PC-3 (cell line): ENCODE measurements around the gene POLR2E. TPM values are rescaled to one million over a fixed set of nuclear protein-coding genes. Genes with fewer than 3 reads are reported as not detected.

Experiments
- ATAC-seq: fragments of 200-7000 bp; cut with Tn5 transposase; 2 replicates; pipeline ENCODE4 v1.9.1; 2020; ENCODE audit warnings: mild to moderate bottlenecking, moderate library complexity
- BruUV-seq: library from RNA; stranded (reverse); fragments of 400-500 nt; replicated peaks from 2 replicates; lab custom pipeline; 2021; lab: Mats Ljungman, UMichigan
- CTCF ChIA-PET: fragments of 300-600 bp; sonication (Branson Sonifier 250); formaldehyde crosslinking; loops from one replicate; lab custom pipeline; 2022; ENCODE audit warnings: antibody characterized with exemption; lab: Charles Lee
- POLR2A ChIA-PET: fragments of 300-600 bp; sonication (Branson Sonifier 250); formaldehyde crosslinking; loops from one replicate; lab custom pipeline; 2022; ENCODE audit warnings: antibody characterized with exemption; ENCODE audit not compliant: unreplicated experiment; lab: Charles Lee
- DNase-seq: peaks from one replicate; pipeline ENCODE4 v3.0.0-alpha.2; 2015
- H2AFZ ChIP-seq: fragments of 300-600 bp; sonication (generic); 2 replicates; pipeline ENCODE4 v1.6.0; 2016; ENCODE audit warnings: antibody characterized with exemption, low read length
- H3F3A ChIP-seq: fragments of 300-600 bp; sonication (generic); one replicate; pipeline ENCODE4 v1.6.0; 2017; ENCODE audit warnings: antibody characterized with exemption, low read length, control low read depth, mild to moderate bottlenecking; ENCODE audit not compliant: unreplicated experiment
- H3K27ac ChIP-seq: fragments of 300-600 bp; sonication (generic); 2 replicates; pipeline ENCODE4 v1.5.1; 2016; ENCODE audit warnings: mild to moderate bottlenecking, low read length
- H3K27me3 ChIP-seq: fragments of 300-600 bp; sonication (generic); 2 replicates; pipeline ENCODE4 v1.6.1; 2016; ENCODE audit warnings: low read length, mixed read lengths
- H3K36me3 ChIP-seq: fragments of 300-600 bp; sonication (generic); 2 replicates; pipeline ENCODE4 v1.6.1; 2016; ENCODE audit warnings: low read depth, mixed run types, low read length, mixed read lengths
- H3K4me1 ChIP-seq: fragments of 300-600 bp; sonication (generic); 2 replicates; pipeline ENCODE4 v1.5.1; 2016; ENCODE audit warnings: low read length; ENCODE audit not compliant: insufficient read depth
- H3K4me2 ChIP-seq: fragments of 300-600 bp; sonication (generic); 2 replicates; pipeline ENCODE4 v1.6.0; 2016; ENCODE audit warnings: low read length
- H3K4me3 ChIP-seq: fragments of 300-600 bp; sonication (generic); 2 replicates; pipeline ENCODE4 v1.5.1; 2016; ENCODE audit warnings: mild to moderate bottlenecking, low read length, mixed read lengths
- H3K79me2 ChIP-seq: fragments of 300-600 bp; sonication (generic); 2 replicates; pipeline ENCODE4 v1.6.1; 2017; ENCODE audit warnings: low read length, mixed read lengths
- H3K9ac ChIP-seq: fragments of 300-600 bp; sonication (generic); 2 replicates; pipeline ENCODE4 v1.6.0; 2016; ENCODE audit warnings: mild to moderate bottlenecking, low read length
- H3K9me2 ChIP-seq: fragments of 300-600 bp; sonication (generic); replicated peaks from 2 replicates; pipeline ENCODE4 v1.6.1; 2016; ENCODE audit warnings: mixed run types, low read length, mixed read lengths
- H3K9me3 ChIP-seq: fragments of 300-600 bp; sonication (generic); 2 replicates; pipeline ENCODE4 v1.6.1; 2016; ENCODE audit warnings: low read length, mixed read lengths
- H4K20me1 ChIP-seq: fragments of 300-600 bp; sonication (generic); 2 replicates; pipeline ENCODE4 v1.6.1; 2016; ENCODE audit warnings: low read length, mixed read lengths
- CTCF ChIP-seq: fragments of 300-600 bp; sonication (generic); conservative IDR thresholded peaks from 2 replicates; pipeline ENCODE4 v1.5.1; 2017; ENCODE audit warnings: antibody characterized with exemption, low read depth, mild to moderate bottlenecking, low read length
- EZH2 ChIP-seq: fragments of 300-600 bp; sonication (generic); IDR thresholded peaks from one replicate; pipeline ENCODE4 v1.6.1; 2017; ENCODE audit warnings: antibody characterized with exemption, mild to moderate bottlenecking, low read length; ENCODE audit not compliant: unreplicated experiment
- EZH2phosphoT487 ChIP-seq: fragments of 300-600 bp; sonication (generic); IDR thresholded peaks from 2 replicates; pipeline ENCODE4 v1.6.1; 2018; ENCODE audit warnings: mild to moderate bottlenecking, antibody characterized with exemption, low read length, borderline replicate concordance
- intact Hi-C: fragments of 100-400 bp; cut with micrococcal nuclease; formaldehyde crosslinking; loops from 2 replicates; pipeline ENCODE4 v1.9.0; 2023
- total RNA-seq: library from RNA; depleted of rRNA; stranded (reverse); fragments of >200 nt; gene quantifications from 2 replicates; pipeline ENCODE4 v1.2.3, GENCODE V29; 2014

The POLR2E gene
- total RNA-seq, 1 experiment from 2014 or later = 375 TPM

GRCh38 chr19:1081301-1082164 is 13.6 kb downstream of the POLR2E start:
- no peaks in the 10 kb centered on the region for H3K27me3 ChIP-seq
- no peak for DNase-seq
- H2AFZ ChIP-seq = no peak overlapping the region
- ChIA-PET POLR2A (no interaction called here), CTCF (no interaction called here)
- no peak for ATAC-seq
- H3F3A ChIP-seq = no peaks in the 10 kb centered on the region
- no peaks in the 10 kb centered on the region for H3K79me2 ChIP-seq
- H3K9me2 ChIP-seq = no peaks in the 10 kb centered on the region
- intact Hi-C loops = no loop called here
- no peak for TF ChIP-seq EZH2phosphoT487
- no peak for TF ChIP-seq CTCF
- TF ChIP-seq EZH2 = no peak
- H3K27ac ChIP-seq = no peak overlapping the region
- H3K4me1 ChIP-seq = no peaks in the 10 kb centered on the region; the same call in 1 of the 2 replicates
- BruUV-seq = no TSS peak
- H4K20me1 ChIP-seq = no peaks in the 10 kb centered on the region
- H3K9ac ChIP-seq = no peak overlapping the region
- H3K4me3 ChIP-seq = no peak overlapping the region
- no peaks in the 10 kb centered on the region for H3K36me3 ChIP-seq
- no peak overlapping the region for H3K4me2 ChIP-seq
- no peaks in the 10 kb centered on the region for H3K9me3 ChIP-seq

DNA sequence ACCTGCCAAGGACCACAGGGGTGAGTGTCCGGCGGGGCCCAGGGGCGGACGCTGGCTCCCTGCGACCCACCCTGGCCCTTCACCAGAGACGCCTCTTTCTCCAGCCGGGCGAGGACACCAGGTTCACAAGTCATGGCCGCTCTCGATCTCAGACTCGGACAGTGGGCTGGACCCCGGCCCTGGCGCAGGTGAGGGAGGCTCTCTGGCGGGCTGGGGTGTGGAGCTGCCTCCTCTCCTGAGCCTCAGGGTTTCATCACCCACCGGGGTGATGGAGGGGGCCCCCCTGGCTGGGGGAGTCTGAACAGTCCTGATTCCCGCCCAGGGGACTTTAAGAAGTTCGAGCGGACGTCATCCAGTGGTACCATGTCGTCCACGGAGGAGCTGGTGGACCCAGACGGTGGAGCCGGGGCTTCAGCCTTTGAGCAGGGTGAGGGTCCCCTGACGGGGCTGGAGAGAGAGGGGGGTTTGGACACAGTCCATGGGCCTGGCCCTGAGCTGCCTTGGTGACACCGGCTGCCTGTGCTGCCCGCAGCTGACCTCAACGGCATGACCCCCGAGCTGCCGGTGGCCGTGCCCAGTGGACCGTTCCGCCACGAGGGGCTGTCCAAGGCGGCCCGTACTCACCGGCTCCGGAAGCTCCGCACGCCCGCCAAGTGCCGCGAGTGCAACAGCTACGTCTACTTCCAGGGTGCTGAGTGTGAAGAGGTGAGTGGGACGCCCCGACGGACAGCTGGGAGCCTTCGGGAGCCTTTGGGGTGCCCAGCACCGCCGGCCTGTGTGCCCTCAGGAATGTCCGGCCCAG is 14.6 kb downstream of the POLR2E start:
- no TSS peak for BruUV-seq
- ATAC-seq (no peak), DNase-seq (no peak)
- H3K4me3 ChIP-seq = no peak overlapping the region
- H3K9me3 ChIP-seq = no peaks in the 10 kb centered on the region
- intact Hi-C loops = no loop called here
- ChIA-PET CTCF (no interaction called here), POLR2A (no interaction called here)
- no peak overlapping the region for H3K27ac ChIP-seq
- no peaks in the 10 kb centered on the region for H3K27me3 ChIP-seq
- no peaks in the 10 kb centered on the region; the same call in 1 of the 2 replicates for H3K4me1 ChIP-seq
- no peaks in the 10 kb centered on the region for H4K20me1 ChIP-seq
- TF ChIP-seq EZH2 = no peak
- TF ChIP-seq CTCF = no peak
- no peak for TF ChIP-seq EZH2phosphoT487
- no peak overlapping the region for H3K4me2 ChIP-seq
- no peaks in the 10 kb centered on the region for H3K9me2 ChIP-seq
- H2AFZ ChIP-seq = no peak overlapping the region
- no peaks in the 10 kb centered on the region for H3K36me3 ChIP-seq
- H3F3A ChIP-seq = no peaks in the 10 kb centered on the region
- no peak overlapping the region for H3K9ac ChIP-seq
- H3K79me2 ChIP-seq = no peaks in the 10 kb centered on the region
